Testis (tissue), 3 donors: Measurements from ENCODE around the gene HSPBP1. TPM values are rescaled to one million over a fixed set of nuclear protein-coding genes. Genes with fewer than 3 reads are reported as not detected.

Experiments used
- DNase-seq: peaks from one replicate; pipeline ENCODE4 v3.0.0-alpha.2; 2019
- H3K27ac ChIP-seq, 2 donors: fragments of 200-600 bp; sonication (generic); one replicate each; pipeline ENCODE4 v1.5.1; 2019
- H3K27me3 ChIP-seq: fragments of 200-600 bp; sonication (generic); one replicate; pipeline ENCODE4 v1.5.1; 2019
- H3K36me3 ChIP-seq: fragments of 200-600 bp; sonication (generic); one replicate; pipeline ENCODE4 v1.5.1; 2017; ENCODE audit warnings: low read depth; ENCODE audit errors: missing control alignments
- H3K4me1 ChIP-seq: fragments of 200-600 bp; sonication (generic); one replicate; pipeline ENCODE4 v1.5.1; 2019
- H3K4me3 ChIP-seq, 2 donors: fragments of 200-600 bp; sonication (generic); one replicate each; pipeline ENCODE4 v1.5.1; 2017 to 2019
- H3K9me3 ChIP-seq: fragments of 200-600 bp; sonication (generic); one replicate; pipeline ENCODE4 v1.5.1; 2017
- POLR2A ChIP-seq: fragments of 450-650 bp; IDR thresholded peaks from one replicate; pipeline ENCODE4 v1.6.1; 2017; ENCODE audit warnings: antibody characterized with exemption, mild to moderate bottlenecking, moderate library complexity
- WGBS, 2 donors: methylation state at CpG; one replicate each; pipeline ENCODE4 v1.1.5; 2018; 5-methylcytosine and 5-hydroxymethylcytosine counted together
- intact Hi-C: fragments of 100-400 bp; cut with DNase I; formaldehyde crosslinking; loops from one replicate; pipeline ENCODE4 v1.15.1; 2023; ENCODE audit warnings: low total_unique reads
- polyA plus RNA-seq: library from polyadenylated mRNA; stranded (reverse); fragments of 350-450 nt; fragmentation: Illumina TruSeq; extraction: RNeasy Lipid Tissue Mini Kit (QIAGEN cat#74804); gene quantifications from one replicate; pipeline ENCODE4 v1.2.3, GENCODE V29; 2014; ENCODE audit warnings: low read depth, low replicate concordance; ENCODE audit not compliant: insufficient read depth
- total RNA-seq, 2 donors: library from RNA; depleted of rRNA; stranded (reverse); fragments of >200 nt; gene quantifications; one replicate each; pipeline ENCODE4 v1.2.3, GENCODE V29; 2016
- TF ChIP-seq, protein P1 (sequence below), 3 experiments: fragments of 450-650 bp in 2 of 3; fragments of 200-600 bp in 1 of 3; sonication (generic) in 1 of 3; IDR thresholded peaks; one replicate each; pipeline ENCODE4 v1.5.1; 2016 to 2019; ENCODE audit warnings: antibody characterized with exemption in 3 of 3, mild to moderate bottlenecking in 2 of 3, moderate library complexity in 1 of 3

HSPBP1 gene
- total and polyA plus RNA-seq, 3 donors from 2014 or later, result 42.7 to 48.2 (median 43.5) TPM

DNA sequence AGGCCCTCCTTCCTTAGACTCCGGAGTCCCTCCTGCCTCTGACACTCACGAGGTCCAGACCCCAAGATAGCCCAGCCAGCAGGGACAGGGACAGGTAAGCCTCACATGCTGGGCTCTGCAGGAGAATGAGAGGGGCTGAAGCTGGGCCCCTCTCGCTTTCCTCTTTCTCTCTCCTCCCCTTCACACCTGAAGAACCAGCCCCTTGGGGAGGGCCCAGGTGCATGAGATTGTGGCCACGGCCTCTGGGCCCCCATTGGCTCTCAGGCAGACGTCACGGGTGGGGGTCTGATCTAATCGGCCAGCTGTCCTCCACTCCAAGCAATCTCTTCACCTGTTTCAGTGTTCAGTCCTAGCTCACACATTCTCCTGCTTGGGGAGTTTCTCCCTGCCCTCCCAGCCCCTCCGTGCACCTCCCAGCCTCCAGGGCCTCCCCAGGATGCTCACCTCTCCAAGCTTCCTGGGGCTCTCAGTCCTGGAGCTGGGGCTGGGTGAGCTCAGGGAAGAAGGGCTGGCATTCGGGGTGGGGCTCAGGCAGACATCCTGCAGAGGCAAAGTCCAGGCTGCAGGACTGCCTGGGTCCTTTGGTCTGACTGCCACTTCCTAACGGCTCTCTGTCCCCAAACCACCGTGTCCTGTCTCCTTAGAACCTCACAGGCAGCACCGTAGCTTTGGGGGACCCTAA, 42.4 kb upstream of the HSPBP1 start:
- no peak overlapping the region for H3K27ac ChIP-seq
- DNase-seq, result no peak
- 79 to 80% methylated on average over 10 to 12 of the region's 12 CpGs for WGBS, 2 donors
- H3K27me3 ChIP-seq, result no peaks in the 10 kb centered on the region
- no peaks in the 10 kb centered on the region for H3K9me3 ChIP-seq
- TF ChIP-seq, protein P1, sequence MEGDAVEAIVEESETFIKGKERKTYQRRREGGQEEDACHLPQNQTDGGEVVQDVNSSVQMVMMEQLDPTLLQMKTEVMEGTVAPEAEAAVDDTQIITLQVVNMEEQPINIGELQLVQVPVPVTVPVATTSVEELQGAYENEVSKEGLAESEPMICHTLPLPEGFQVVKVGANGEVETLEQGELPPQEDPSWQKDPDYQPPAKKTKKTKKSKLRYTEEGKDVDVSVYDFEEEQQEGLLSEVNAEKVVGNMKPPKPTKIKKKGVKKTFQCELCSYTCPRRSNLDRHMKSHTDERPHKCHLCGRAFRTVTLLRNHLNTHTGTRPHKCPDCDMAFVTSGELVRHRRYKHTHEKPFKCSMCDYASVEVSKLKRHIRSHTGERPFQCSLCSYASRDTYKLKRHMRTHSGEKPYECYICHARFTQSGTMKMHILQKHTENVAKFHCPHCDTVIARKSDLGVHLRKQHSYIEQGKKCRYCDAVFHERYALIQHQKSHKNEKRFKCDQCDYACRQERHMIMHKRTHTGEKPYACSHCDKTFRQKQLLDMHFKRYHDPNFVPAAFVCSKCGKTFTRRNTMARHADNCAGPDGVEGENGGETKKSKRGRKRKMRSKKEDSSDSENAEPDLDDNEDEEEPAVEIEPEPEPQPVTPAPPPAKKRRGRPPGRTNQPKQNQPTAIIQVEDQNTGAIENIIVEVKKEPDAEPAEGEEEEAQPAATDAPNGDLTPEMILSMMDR (IDR thresholded peaks at IDR 0.05), result no peak
- no peak for TF ChIP-seq POLR2A
- H3K4me3 ChIP-seq, result no peak overlapping the region
- H3K4me1 ChIP-seq, result no peaks in the 10 kb centered on the region
- no peaks in the 10 kb centered on the region for H3K36me3 ChIP-seq
- intact Hi-C loops, result no loop called here

DNA sequence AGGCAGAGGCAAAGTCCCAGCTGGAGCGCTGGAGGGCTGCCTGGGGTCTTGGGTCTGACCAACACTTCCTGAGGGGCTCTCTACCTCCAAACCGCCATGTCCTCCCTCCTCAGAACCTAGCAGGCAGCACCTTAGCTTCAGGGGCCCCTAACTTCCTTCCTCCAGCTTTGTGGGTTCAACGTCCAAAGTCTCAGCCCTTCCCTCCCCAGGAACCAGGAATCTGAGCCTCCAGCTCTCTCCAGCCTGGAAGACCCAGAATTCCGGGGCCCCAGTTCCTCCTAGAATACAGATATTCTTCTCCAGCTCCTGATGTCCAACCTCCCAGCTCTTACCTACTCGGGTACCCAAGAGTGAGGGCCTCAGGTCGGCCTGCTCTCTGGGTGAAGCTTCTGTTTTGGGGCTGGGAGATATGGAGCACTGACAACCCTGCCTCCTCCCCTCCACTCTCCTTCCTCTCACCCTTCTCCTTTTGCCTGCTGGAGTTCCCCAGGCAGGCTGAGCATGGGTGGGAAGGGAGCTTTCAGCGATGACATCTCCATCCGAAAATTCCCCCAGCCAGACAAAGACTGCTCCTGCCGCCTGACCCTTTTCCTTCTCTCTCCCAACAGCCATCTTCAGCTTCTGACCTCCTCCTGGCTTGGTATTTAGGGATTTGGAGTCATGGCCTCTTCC, 41.7 kb upstream of the HSPBP1 start:
- no peak for TF ChIP-seq POLR2A
- TF ChIP-seq, protein P1 (IDR thresholded peaks at IDR 0.05), result no peak
- Histone ChIP-seq H3K4me3 (no peak overlapping the region), H3K9me3 (no peaks in the 10 kb centered on the region), H3K36me3 (no peaks in the 10 kb centered on the region), H3K27ac (no peak overlapping the region), H3K27me3 (no peaks in the 10 kb centered on the region), H3K4me1 (no peaks in the 10 kb centered on the region)
- 75 to 86% methylated on average over 6 to 9 of the region's 9 CpGs for WGBS, 2 donors
- intact Hi-C loops, result no loop called here
- DNase-seq, result no peak

DNA sequence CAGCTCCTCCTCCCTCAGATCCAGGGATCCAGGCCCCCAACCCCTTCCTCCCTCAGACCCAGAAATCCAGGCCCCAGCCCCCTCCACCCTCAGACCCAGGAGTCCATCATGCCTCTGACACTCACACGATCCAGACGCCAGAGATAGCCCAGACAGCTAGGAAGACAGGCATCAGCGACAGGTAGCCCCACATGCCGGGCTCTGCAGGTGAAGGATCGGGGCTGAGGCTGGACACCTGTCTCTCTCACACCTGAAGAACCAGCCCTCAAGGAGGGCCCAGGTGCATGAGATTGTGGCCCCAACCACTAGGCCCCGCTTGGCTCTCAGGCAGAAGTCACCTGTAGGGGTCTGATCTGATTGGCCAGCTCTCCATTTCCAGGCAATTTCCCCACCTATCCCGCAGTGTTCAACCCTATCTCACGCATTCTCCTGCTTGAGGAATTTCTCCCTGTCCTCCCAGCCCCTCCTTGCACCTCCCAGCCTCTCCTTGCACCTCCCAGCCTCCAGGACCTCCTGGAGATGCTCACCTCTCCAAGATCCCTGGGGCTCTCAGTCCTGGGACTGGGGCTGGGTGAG, 41.0 kb upstream of the HSPBP1 start:
- no peaks in the 10 kb centered on the region for H3K36me3 ChIP-seq
- intact Hi-C loops, result no loop called here
- H3K4me3 ChIP-seq, result no peak overlapping the region
- TF ChIP-seq, protein P1 (IDR thresholded peaks at IDR 0.05), result no peak
- TF ChIP-seq POLR2A, result no peak
- no peaks in the 10 kb centered on the region for H3K27me3 ChIP-seq
- WGBS, 2 donors, result 82 to 84% methylated on average over 7 to 8 of the region's 8 CpGs
- DNase-seq, result no peak
- H3K27ac ChIP-seq, result no peak overlapping the region
- H3K4me1 ChIP-seq, result no peaks in the 10 kb centered on the region
- H3K9me3 ChIP-seq, result no peaks in the 10 kb centered on the region

DNA sequence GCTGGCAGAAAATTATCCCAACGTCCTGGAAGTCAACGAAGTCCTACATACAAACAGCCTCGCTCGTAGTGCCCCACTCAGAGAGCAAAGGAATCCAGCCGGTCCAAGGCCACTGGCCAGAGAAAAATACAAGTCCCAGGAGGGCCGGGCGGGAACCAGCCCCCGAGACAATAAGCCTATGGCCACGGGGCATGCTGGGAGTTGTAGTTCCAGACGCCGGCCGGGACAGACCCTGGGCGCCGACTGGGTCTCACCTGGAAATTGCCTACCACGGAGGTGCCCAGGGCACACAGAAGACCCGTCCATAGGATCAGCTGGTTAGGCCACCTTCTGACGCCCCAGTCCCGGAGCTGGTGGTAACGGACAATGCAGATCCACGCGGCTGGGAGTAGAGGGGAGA, 39.9 kb upstream of the HSPBP1 start:
- peak; percentile 85 for DNase-seq
- Histone ChIP-seq H3K4me3 (peak overlapping the region in 1 of 2 donors; percentile 20), H3K9me3 (no peaks in the 10 kb centered on the region), H3K27me3 (no peaks in the 10 kb centered on the region), H3K4me1 (no peaks in the 10 kb centered on the region), H3K27ac (no peak overlapping the region), H3K36me3 (no peaks in the 10 kb centered on the region)
- WGBS, 2 donors, result 11 to 15% methylated on average over 5 to 21 of the region's 21 CpGs
- no peak for TF ChIP-seq POLR2A
- TF ChIP-seq, protein P1 (IDR thresholded peaks at IDR 0.05), result no peak
- intact Hi-C loops, result no loop called here
